Neural cell (in vitro differentiated cells): ENCODE measurements around the gene CD83. TPM values are rescaled to one million over a fixed set of nuclear protein-coding genes. Genes with fewer than 3 reads are reported as not detected.

Source experiments
- H2AFZ ChIP-seq: fragments of 200-600, 300-800 bp; sonication (generic), shearing (Covaris generic); 2 replicates; pipeline ENCODE4 v1.6.0; 2014; ENCODE audit warnings: low read depth, mild to moderate bottlenecking, antibody characterized with exemption, low read length, moderate library complexity
- H3F3A ChIP-seq: fragments of 200-600 bp; shearing (Covaris generic); 2 replicates; pipeline ENCODE4 v1.6.1; 2016; ENCODE audit warnings: mild to moderate bottlenecking, moderate library complexity, mixed read lengths, antibody characterized with exemption, low read length; ENCODE audit not compliant: insufficient read depth, poor library complexity, severe bottlenecking
- H3K27ac ChIP-seq: fragments of 200-600, 300-800 bp; sonication (generic), shearing (Covaris generic); 2 replicates; pipeline ENCODE4 v1.5.1; 2014; ENCODE audit warnings: mild to moderate bottlenecking, low read length, moderate library complexity
- H3K27me3 ChIP-seq: fragments of 300-800, 200-600 bp; sonication (generic), shearing (Covaris generic); 2 replicates; pipeline ENCODE4 v1.6.0; 2014; ENCODE audit warnings: mild to moderate bottlenecking, low read depth, low read length, moderate library complexity; ENCODE audit not compliant: insufficient read depth
- H3K36me3 ChIP-seq: fragments of 300-800, 200-600 bp; sonication (generic), shearing (Covaris generic); 2 replicates; pipeline ENCODE4 v1.5.1; 2014; ENCODE audit warnings: mild to moderate bottlenecking, antibody characterized with exemption, low read length, moderate library complexity; ENCODE audit not compliant: insufficient read depth
- H3K4me2 ChIP-seq: fragments of 300-800, 200-600 bp; sonication (generic), shearing (Covaris generic); 2 replicates; pipeline ENCODE4 v1.6.0; 2014; ENCODE audit warnings: mild to moderate bottlenecking, low read length
- H3K4me3 ChIP-seq: fragments of 300-800, 200-600 bp; sonication (generic), shearing (Covaris generic); 2 replicates; pipeline ENCODE4 v1.5.1; 2014; ENCODE audit warnings: mild to moderate bottlenecking, low read length, moderate library complexity
- H3K79me2 ChIP-seq: fragments of 200-600 bp; shearing (Covaris generic); replicated peaks from 2 replicates; pipeline ENCODE4 v1.6.0; 2014; ENCODE audit warnings: mild to moderate bottlenecking, low read length, moderate library complexity; ENCODE audit not compliant: insufficient read depth
- H3K9ac ChIP-seq: fragments of 300-800, 200-600 bp; sonication (generic), shearing (Covaris generic); 2 replicates; pipeline ENCODE4 v1.6.1; 2016; ENCODE audit warnings: mild to moderate bottlenecking, low read length, mixed read lengths
- H3K9me2 ChIP-seq: fragments of 200-600 bp; shearing (Covaris generic); 2 replicates; pipeline ENCODE4 v1.6.1; 2016; ENCODE audit warnings: mild to moderate bottlenecking, low read length, mixed read lengths; ENCODE audit not compliant: insufficient read depth
- H3K9me3 ChIP-seq: fragments of 200-600, 300-800 bp; sonication (generic), shearing (Covaris generic); 2 replicates; pipeline ENCODE4 v1.6.1; 2016; ENCODE audit warnings: mild to moderate bottlenecking, mixed run types, low read length, moderate library complexity, mixed read lengths
- H4K20me1 ChIP-seq: fragments of 200-600 bp; shearing (Covaris generic); 2 replicates; pipeline ENCODE4 v1.6.1; 2016; ENCODE audit warnings: mild to moderate bottlenecking, mixed run types; ENCODE audit not compliant: insufficient read depth
- CTCF ChIP-seq: fragments of 450-650 bp; IDR thresholded peaks from 2 replicates; pipeline ENCODE4 v1.5.1; 2014; ENCODE audit warnings: antibody characterized with exemption, mild to moderate bottlenecking, moderate library complexity; ENCODE audit not compliant: poor library complexity, severe bottlenecking
- EP300 ChIP-seq: fragments of 450-650 bp; conservative IDR thresholded peaks from 2 replicates; pipeline ENCODE4 v1.6.1; 2014; ENCODE audit warnings: antibody characterized with exemption, mild to moderate bottlenecking, moderate library complexity; ENCODE audit not compliant: poor library complexity, severe bottlenecking
- EZH2 ChIP-seq: fragments of 200-600, 300-800 bp; shearing (Covaris generic), sonication (generic); IDR thresholded peaks from 2 replicates; pipeline ENCODE4 v1.6.1; 2014; ENCODE audit warnings: antibody characterized with exemption, low read length, borderline replicate concordance, mild to moderate bottlenecking; ENCODE audit not compliant: insufficient read depth, poor library complexity, severe bottlenecking
- MXI1 ChIP-seq: fragments of 450-650 bp; conservative IDR thresholded peaks from 2 replicates; pipeline ENCODE4 v1.6.1; 2014; ENCODE audit warnings: antibody characterized with exemption, mild to moderate bottlenecking; ENCODE audit not compliant: poor library complexity, severe bottlenecking
- POLR2AphosphoS5 ChIP-seq: IDR thresholded peaks from 2 replicates; pipeline ENCODE4 v1.6.1; 2012
- RAD21 ChIP-seq: fragments of 450-650 bp; conservative IDR thresholded peaks from 2 replicates; pipeline ENCODE4 v1.6.1; 2014; ENCODE audit warnings: antibody characterized with exemption, mild to moderate bottlenecking, moderate library complexity
- REST ChIP-seq: IDR thresholded peaks from 2 replicates; pipeline ENCODE4 v1.6.1; 2012; ENCODE audit warnings: borderline replicate concordance
- SMC3 ChIP-seq: fragments of 450-650 bp; conservative IDR thresholded peaks from 2 replicates; pipeline ENCODE4 v1.6.1; 2014; ENCODE audit warnings: antibody characterized with exemption, mild to moderate bottlenecking, moderate library complexity; ENCODE audit not compliant: poor library complexity
- TAF1 ChIP-seq: IDR thresholded peaks from 2 replicates; pipeline ENCODE4 v1.6.1; 2012; ENCODE audit warnings: low read depth
- polyA plus RNA-seq: library from polyadenylated mRNA; depleted of rRNA; stranded (reverse); fragments of >200 nt; gene quantifications from 2 replicates; pipeline ENCODE4 v1.2.3, GENCODE V29; 2014
- small RNA-seq, 3 experiments: library from RNA; depleted of rRNA; stranded (forward); fragments of <200 nt; gene quantifications; one replicate each; pipeline ENCODE3, GENCODE V24; 2012

The CD83 gene
- polyA plus RNA-seq, 1 donor from 2014 or later, result 17.0 TPM

GRCh38 chr6:14180609-14181008, 63.0 kb downstream of the CD83 start:
- no peaks in the 10 kb centered on the region for H3F3A ChIP-seq
- H4K20me1 ChIP-seq, result no peaks in the 10 kb centered on the region
- H3K9me3 ChIP-seq, result no peaks in the 10 kb centered on the region
- no peak for TF ChIP-seq TAF1
- TF ChIP-seq REST, result no peak
- TF ChIP-seq SMC3, result no peak
- no peak for TF ChIP-seq MXI1
- TF ChIP-seq CTCF, result no peak
- TF ChIP-seq EP300, result no peak
- no peak for TF ChIP-seq RAD21
- TF ChIP-seq EZH2, result no peak
- TF ChIP-seq POLR2AphosphoS5, result no peak
- H3K27me3 ChIP-seq, result no peaks in the 10 kb centered on the region
- H3K4me3 ChIP-seq, result no peak overlapping the region
- H3K79me2 ChIP-seq, result no peaks in the 10 kb centered on the region
- no peaks in the 10 kb centered on the region for H3K36me3 ChIP-seq
- H3K27ac ChIP-seq, result no peak overlapping the region
- no peaks in the 10 kb centered on the region for H3K9me2 ChIP-seq
- H3K9ac ChIP-seq, result no peak overlapping the region
- no peak overlapping the region for H3K4me2 ChIP-seq
- H2AFZ ChIP-seq, result no peak overlapping the region

GRCh38 chr6:14182916-14183315, 65.3 kb downstream of the CD83 start:
- Histone ChIP-seq H3K4me3 (no peak overlapping the region), H3K36me3 (no peaks in the 10 kb centered on the region)

More at GRCh38 chr6:14182916-14183315, 65.3 kb downstream of the CD83 start:
- H4K20me1 ChIP-seq, result no peaks in the 10 kb centered on the region
- no peak overlapping the region for H3K4me2 ChIP-seq
- no peak overlapping the region for H3K27ac ChIP-seq
- no peak overlapping the region for H3K9ac ChIP-seq
- H3K9me3 ChIP-seq, result no peaks in the 10 kb centered on the region
- no peaks in the 10 kb centered on the region for H3F3A ChIP-seq
- TF ChIP-seq EZH2, result no peak
- no peaks in the 10 kb centered on the region for H3K9me2 ChIP-seq
- no peak overlapping the region for H2AFZ ChIP-seq
- no peaks in the 10 kb centered on the region for H3K27me3 ChIP-seq
- H3K79me2 ChIP-seq, result no peaks in the 10 kb centered on the region

Small RNA genes lying within 50 kb of the gene (small RNA-seq; reads per million reads assigned to genes)
- 0 reads per million in 3 experiments for gene RNU7-133P

Other genes with a start within 250 kb of the CD83 start
- gene RNF182, start 192.8 kb upstream of the CD83 start, polyA plus RNA-seq, result 6.4 and 8.0 TPM in 2 replicates